ENCODE results near the gene AGAP3. TPM values are rescaled to one million over a fixed set of nuclear protein-coding genes. Genes with fewer than 3 reads are reported as not detected.

AGAP3 gene
- polyA plus RNA-seq, 1 experiment: 52.1 TPM

DNA sequence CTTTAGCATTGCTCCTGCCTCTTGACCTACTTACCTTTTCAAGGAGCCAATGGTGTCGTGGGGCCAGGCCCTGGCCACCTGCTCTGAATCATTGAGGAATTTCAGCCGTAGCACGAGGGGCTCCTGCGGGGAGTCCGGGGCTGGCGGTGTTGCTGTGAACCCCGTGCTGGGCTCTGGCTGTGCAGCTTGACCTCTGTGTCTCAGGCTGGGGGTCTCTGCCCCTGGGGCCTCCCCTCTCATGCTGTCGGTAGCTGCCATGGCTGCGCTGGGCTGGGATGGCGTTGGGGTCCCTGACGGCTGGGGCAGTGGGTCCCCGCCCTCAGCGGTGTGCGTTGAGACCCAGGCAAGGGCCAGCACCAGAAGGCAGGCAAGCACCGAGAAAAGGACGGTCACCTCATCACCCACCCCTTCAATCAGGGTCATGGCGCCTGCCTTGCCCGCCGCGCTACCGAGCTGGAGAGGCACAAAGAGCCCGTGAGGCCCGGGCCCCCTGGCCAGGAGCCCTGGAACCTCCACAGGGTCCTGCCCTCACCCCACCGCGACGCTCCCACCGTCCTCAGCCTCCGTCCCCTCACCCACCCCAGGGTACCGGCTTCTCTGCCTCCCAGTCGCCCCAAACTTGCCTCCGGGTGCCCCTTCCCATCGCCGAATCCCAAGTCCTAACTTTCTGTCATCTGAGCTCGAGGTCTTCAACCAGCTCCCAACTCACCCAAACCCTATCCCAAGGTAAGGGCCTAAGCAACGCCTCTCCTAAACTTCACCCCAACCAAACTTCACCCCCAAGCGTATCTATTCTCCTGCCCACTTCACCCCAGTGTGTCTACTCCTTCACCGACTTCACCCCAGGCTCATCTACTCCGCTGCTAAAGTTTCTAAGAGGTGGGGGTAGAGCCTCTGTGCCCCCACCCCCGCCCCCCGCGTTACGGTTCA lies 3.9 kb upstream of the AGAP3 start:
- ChIA-PET CTCF (interaction anchor here (0.6 to 3.1 kb wide), 9 partner anchors 21 to 175 kb away, joined by 3 to 13 read pairs (median 5); partner anchors contain the start of gene ABCB8), POLR2A (no interaction called here)
- H3K27me3 ChIP-seq (ENCODE audit: control insufficient read depth, insufficient read depth, low read length): no peaks in the 10 kb centered on the region
- peak overlapping the region; percentile 81 for H3K4me3 ChIP-seq (ENCODE audit: low read depth, low read length)
- no peak for TF ChIP-seq CTCF (IDR thresholded peaks at IDR 0.05; ENCODE audit: insufficient read depth, low read depth, low read length)
- DNase-seq (ENCODE audit: low read depth): no peak
- H3K36me3 ChIP-seq (ENCODE audit: control insufficient read depth, insufficient read depth, low read length): peaks cover 3% of the 10 kb centered on the region

DNA sequence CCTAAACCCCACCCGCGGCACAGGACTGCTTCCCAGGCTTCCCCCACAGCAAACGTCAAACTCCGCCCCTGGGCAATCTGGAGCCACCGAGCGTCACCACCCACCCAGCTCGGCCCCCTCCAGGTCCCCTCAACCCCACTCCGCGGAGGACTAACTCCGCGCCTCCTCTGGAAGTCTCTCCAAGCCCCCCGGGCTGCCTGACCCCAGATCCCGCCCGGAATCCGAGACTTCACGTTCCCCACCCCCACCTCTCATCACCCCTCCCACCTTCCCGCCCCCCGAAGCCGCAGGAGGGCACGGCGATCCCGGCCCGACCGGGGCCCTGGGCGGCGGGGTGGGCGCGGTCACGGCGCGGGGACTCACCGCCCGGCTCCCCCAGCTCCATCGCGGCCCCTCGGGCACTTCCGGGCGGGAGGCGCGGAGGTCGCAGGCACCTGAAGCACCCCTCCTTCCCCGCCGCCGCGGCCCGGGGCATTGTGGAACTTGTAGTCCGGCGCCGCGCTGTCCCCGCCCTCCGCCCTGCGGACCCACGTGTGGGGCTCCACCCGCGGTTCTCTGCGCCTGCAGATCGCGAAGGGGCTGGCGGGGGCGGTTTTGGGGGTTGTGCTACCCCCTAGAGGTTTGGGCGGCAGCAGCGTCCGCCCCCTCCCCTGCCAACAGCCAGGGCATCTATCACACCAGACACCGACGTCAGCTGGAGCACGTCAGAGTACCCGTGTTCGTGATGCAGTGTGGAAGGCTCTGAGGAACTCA lies 3.0 kb upstream of the AGAP3 start, which contains the start of gene TMUB1:
TSS of gene TMUB1 (minus strand) at position 423 of the 753 bp plus-strand sequence. CDS start 930 bp downstream, outside the sequence.
- H3K36me3 ChIP-seq (ENCODE audit: control insufficient read depth, insufficient read depth, low read length): peaks cover 3% of the 10 kb centered on the region; the same call in 1 of the 2 replicates
- no peak for DNase-seq (ENCODE audit: low read depth)
- ChIA-PET CTCF (interaction anchor here (0.6 to 3.1 kb wide), 8 partner anchors 23 to 175 kb away, joined by 3 to 13 read pairs (median 4); partner anchors contain the start of gene ABCB8), POLR2A (no interaction called here)
- TF ChIP-seq CTCF (IDR thresholded peaks at IDR 0.05; ENCODE audit: insufficient read depth, low read depth, low read length): no peak
- peak within 1 kb of the TSS; percentile 81 for H3K4me3 ChIP-seq (ENCODE audit: low read depth, low read length)
- H3K27me3 ChIP-seq (ENCODE audit: control insufficient read depth, insufficient read depth, low read length): no peaks in the 10 kb centered on the region

DNA sequence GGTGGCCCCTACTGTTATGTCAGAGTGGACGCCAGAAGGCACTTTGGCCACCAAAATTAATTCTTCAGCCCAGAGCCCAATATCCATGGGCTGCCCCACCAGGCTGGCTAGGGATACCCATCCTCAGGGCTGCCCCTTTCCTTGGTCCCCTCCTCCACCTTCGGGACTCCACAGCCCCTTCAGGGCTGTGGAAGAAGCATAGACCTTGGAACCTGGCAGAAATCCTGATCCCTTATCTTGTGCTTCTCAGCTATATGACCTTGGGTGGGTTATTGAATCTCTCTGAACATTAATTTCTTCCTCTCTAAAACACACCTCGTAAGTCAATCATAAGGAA lies 2.5 kb upstream of the AGAP3 start:
- Histone ChIP-seq H3K4me3 (ENCODE audit: low read depth, low read length) (peak overlapping the region; percentile 81), H3K36me3 (ENCODE audit: control insufficient read depth, insufficient read depth, low read length) (peaks cover under 1% of the 10 kb centered on the region; the same call in 1 of the 2 replicates), H3K27me3 (ENCODE audit: control insufficient read depth, insufficient read depth, low read length) (no peaks in the 10 kb centered on the region)
- no peak for TF ChIP-seq CTCF (IDR thresholded peaks at IDR 0.05; ENCODE audit: insufficient read depth, low read depth, low read length)
- DNase-seq (ENCODE audit: low read depth): no peak
- ChIA-PET CTCF (interaction anchor here (0.8 to 3.1 kb wide), 4 partner anchors 41 to 71 kb away, joined by 3 to 13 read pairs (median 8); partner anchors contain the start of gene ABCB8), POLR2A (no interaction called here)

- DNase-seq (ENCODE audit: low read depth): no peak
- POLR2A ChIA-PET: no interaction called here
Measured at GRCh38 chr7:151085329-151085690, 965 bp upstream of the AGAP3 start.

More at GRCh38 chr7:151085329-151085690, 965 bp upstream of the AGAP3 start:
- no peak for TF ChIP-seq CTCF (IDR thresholded peaks at IDR 0.05; ENCODE audit: insufficient read depth, low read depth, low read length)
- Histone ChIP-seq H3K27me3 (ENCODE audit: control insufficient read depth, insufficient read depth, low read length) (no peaks in the 10 kb centered on the region), H3K36me3 (ENCODE audit: control insufficient read depth, insufficient read depth, low read length) (no peaks in the 10 kb centered on the region), H3K4me3 (ENCODE audit: low read depth, low read length) (no peak overlapping the region)
- CTCF ChIA-PET: interaction anchor here (1.0 to 12.9 kb wide), 5 partner anchors 9 to 72 kb away, joined by 4 to 143 read pairs (median 4); no protein-coding TSS in a partner anchor

All from BJ (cell line).